Limb (tissue), 2 donors: ENCODE measurements around the gene NUMB.
A peak's percentile ranks its signal among the peaks of the same experiment; 100 is the strongest.

ENCODE experiments used
- DNase-seq, 2 donors: peaks; one replicate each; pipeline ENCODE4 v3.0.0-alpha.2; 2016; ENCODE audit errors: extremely low spot score in 2 of 2

NUMB gene

GRCh38 chr14:73293782-73294781 is 164.3 kb downstream of the NUMB start:
- DNase-seq: no peak

DNA sequence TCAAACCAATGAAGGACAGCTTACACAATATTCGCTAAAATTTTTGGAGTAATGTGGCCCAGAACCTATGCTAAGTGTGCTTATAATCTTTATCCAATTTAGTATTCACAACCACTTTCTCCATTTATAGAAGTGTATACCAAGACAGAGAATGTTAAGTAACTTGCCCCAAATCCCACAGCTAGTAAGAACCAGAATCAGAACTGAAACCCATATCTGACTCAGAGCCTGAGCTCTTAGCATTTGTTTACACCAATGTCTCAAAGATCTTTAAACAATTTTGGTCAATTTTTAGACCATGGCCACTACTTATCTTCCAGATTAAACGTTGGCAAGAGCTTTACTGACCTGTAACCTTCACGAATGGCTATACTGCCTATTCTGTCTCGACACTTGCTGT is 168.1 kb downstream of the NUMB start:
- DNase-seq: no peak

DNA sequence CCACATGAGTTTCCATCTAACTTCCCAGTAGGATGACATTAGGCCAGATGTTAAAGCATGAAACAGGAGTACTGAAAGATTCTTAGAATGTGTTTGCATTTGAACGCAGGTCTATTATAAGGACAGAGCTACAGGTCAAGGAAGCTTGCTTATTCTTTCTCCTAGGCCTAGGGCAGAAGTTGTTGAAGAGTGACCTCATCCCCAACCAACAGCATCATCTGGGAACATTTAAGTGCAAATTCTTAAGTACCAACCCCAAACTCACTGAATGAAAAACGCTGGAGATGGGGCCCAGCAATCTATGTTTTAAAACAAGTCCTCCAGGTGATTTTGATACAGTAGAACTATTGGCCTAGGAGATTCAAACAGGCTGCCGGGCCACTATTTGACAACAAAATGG is 168.6 kb downstream of the NUMB start:
- no peak for DNase-seq

DNA sequence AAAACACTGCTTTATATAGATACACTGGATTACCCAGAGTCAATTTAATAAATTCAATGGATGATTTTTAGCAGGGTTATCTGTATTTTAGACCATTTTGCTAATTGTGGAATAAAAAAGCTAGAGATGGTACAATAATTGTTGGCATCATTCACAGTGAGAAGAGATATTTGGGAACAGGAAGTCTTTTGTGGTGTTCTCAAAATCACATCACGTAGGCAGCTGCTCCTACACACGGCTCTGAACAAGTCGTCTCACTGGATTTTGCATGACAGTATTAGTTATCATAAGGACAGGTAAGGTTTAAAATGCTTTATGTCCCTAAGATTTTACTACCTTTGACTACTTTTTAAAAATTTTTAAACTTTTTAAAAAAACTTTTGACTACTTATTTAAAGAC is 169.0 kb downstream of the NUMB start:
- no peak for DNase-seq

DNA sequence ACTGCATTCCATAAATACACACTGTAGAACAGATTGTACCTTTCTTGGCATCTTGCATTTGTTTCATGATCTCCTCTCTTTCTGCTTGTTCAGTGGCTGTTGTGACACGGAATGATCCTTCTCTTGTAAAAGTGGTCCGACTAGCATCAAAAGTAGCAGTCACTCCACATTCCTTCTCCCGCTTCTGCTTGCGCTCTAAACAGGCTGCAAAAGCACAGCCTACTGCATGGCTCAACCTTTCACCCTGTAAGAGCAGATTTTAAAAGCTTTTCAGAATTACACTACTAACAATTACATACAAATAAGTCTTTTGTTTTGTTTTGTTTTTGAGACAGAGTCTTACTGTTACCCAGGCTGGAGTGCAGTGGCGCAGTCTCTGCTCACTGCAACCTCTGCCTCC is 171.3 kb downstream of the NUMB start:
- DNase-seq: no peak

DNA sequence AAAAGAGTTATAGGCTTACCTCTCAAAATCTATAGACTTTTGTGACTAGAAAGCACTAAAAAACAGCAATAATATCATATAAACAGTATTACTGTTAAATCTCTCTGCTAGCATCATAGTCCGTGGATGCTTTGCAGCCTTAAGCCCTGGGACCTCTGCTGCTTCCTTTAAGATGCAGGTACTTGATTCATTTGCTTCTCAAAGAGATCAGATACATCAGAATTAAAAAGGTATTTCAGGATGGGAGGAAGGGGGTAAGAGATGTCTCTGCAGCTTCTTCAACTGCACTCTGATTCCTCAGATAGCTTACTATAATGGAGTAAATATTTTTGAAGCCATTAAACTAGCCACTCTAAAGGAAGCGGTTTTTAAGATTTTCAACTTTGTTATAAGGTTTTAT is 171.7 kb downstream of the NUMB start:
- DNase-seq: no peak

DNA sequence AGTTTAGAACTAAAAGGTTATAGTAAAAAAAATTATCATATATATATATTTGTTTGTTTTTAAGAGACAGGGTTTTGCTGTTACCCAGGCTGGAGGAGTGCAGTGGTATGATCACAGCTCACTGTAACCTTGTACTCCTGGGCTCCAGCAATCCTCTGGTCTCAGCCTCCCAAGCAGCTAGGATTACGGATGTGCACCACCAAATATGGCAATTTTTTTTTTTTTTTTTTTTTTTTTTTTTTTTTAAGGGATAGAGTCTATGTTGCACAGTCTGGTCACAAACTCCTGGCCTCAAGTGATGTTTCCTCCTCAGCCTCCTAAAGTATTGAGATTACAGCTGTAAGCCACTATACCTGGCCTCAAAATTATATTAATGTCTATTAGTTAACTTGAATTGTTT is 172.4 kb downstream of the NUMB start:
- DNase-seq: no peak

- peak in 1 of 2 donors; percentile 32 for DNase-seq
Measured at GRCh38 chr14:73283608-73284379, 174.6 kb downstream of the NUMB start.

GRCh38 chr14:73280903-73281302 is 177.4 kb downstream of the NUMB start:
- no peak for DNase-seq

- no peak for DNase-seq
Measured at GRCh38 chr14:73277376-73277775, 181.0 kb downstream of the NUMB start.

GRCh38 chr14:73276836-73277235 is 181.5 kb downstream of the NUMB start:
- DNase-seq: no peak

DNA sequence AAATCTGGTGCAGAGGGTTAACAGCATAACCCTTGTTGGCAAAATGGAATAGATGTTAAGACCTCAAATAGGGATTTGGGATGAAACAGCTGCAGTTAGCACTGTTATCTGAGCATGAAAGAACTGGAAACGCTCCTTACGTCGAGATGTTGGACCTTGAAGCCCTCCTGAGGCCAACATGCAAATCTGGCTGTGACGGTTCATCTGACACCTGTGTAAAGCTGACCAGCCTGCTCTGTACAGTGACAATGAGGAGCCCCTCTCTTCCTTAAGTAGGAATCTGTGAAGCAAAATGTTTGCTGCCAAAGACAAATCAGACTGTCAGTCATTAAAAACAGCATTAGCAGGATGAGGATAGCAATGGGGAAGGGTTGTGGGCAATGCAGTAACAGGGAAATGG is 184.5 kb downstream of the NUMB start:
- DNase-seq: no peak

GRCh38 chr14:73272393-73272792 is 186.0 kb downstream of the NUMB start:
- no peak for DNase-seq

- DNase-seq: peak in 1 of 2 donors; percentile 42
Measured at GRCh38 chr14:73269729-73270531, 188.4 kb downstream of the NUMB start.

DNA sequence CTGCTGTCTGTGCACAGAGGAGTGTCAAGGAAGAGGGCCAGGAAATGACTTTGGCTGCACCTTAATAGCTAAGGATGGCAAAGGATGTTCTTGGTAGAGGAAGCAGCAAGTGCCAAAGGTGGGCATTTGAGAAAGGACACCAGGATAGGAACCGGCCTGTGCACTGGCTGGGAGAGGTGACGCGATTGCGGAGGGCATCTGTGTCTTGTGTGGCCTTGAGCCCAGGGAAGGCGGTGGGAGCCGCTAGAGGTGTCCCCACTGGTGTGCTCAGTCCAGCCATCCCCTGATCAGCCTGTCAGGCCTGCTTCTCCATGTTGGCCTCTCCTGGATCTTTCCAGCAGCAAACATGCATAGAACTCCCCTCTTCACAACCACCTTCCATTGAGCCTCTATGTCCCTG is 190.9 kb downstream of the NUMB start:
- DNase-seq: no peak

DNA sequence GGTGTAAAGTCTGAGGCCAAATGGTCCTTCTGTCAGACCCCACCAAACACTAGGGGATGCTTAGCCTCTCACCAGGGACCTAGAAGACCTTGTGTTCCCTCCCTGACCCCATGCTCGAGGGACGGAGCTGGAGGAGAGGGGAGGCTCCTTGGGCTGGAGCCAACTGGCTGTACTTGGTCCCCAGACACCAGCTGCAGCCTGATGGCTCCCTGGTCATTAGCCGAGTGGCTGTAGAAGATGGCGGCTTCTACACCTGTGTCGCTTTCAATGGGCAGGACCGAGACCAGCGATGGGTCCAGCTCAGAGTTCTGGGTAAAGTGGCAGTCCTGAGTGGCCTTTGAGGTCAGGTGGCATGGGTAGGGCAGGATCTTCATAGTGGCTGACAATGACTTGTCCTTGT is 192.0 kb downstream of the NUMB start:
- no peak for DNase-seq

DNA sequence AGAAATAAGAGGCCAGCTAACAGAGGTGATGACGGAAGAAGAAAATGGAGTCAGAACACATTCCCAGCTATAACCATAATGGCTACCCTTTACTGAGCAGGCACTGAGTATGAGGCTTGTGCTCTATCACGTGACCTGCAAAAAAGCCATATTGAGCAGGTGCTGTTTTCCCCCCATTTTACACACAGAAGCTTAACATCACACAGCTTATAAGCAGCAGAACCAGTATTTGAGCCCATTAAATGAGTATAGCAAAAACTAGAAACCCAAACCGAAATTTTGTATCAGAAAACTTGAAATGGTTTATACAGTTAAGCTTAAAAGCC is 192.7 kb downstream of the NUMB start:
- DNase-seq: no peak

DNA sequence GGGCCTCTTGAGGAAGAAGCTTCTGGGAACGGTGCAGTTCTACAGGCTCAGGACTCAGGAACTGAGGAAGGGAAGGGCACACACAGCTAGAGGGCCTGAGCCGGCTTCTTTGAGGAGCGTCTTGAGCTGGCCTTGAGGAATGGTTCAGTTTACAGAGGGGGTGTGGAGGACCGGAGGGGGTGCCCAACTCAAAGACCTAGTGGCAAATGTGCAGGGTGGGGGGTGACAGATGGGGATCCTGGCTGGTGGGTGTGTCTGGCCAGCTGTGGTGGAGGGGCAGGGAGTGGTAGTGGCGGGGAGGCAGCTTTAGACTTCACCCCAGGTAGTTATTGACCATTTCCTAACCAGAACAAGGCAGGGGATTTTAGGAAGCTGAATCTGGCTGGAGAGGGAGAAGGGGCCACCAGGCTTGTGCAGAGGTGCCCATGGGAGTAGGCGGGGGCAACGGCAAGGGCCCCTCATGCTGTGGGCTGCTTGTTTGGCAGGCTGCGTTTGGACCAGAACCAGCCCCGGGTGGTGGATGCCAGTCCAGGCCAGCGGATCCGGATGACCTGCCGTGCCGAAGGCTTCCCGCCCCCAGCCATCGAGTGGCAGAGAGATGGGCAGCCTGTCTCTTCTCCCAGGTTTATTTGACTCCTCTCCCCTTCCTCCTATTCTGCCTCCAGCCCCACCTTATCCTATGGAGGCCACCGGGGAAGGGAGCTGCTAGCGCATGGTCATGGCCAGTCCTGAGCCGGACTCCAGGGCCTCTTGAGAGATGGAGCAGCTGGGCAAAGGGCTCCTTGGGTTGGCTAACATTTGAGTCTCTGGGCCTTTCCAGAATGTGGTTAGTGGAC is 193.2 kb downstream of the NUMB start:
- DNase-seq: no peak

DNA sequence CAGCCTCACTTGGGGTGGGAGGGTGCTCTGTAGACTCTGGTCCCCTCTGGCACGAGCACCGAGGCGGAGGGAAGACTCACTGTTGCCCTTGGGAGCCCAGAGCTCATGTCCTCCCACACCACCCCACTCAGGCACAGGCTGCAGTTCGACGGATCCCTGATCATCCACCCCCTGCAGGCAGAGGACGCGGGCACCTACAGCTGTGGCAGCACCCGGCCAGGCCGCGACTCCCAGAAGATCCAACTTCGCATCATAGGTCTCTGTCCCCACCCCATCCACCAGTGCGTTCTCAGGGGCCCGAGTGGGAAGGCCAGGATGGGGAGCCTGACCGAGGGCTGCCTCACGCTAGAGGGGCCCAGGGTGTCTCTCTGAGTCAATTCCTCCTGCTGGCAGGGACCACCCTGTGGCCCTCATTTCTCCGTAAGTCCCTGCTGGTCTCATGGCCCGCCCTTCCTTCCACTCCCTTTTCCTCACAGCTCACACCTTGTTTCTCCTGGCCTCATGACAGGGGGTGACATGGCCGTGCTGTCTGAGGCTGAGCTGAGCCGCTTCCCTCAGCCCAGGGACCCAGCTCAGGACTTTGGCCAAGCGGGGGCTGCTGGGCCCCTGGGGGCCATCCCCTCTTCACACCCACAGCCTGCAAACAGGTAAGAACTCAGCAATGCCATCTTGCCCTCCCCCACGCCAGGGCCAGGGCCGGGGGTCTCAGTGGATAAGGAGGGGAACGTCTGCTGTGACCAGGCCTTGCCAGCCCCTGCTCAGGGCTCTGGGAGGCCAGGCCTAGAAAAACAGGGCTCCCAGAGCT is 194.1 kb downstream of the NUMB start:
- DNase-seq: peak in 1 of 2 donors; percentile 27

- peak in 1 of 2 donors; percentile 21 for DNase-seq
Measured at GRCh38 chr14:73263606-73264005, 194.7 kb downstream of the NUMB start.
